Amniotic epithelial cell (primary cell): ENCODE data around the gene FRYL.
A peak's percentile ranks its signal among the peaks of the same experiment; 100 is the strongest.
"Not testable (repeated sequence)": the region's sequence is repeated elsewhere in the genome, so short reads cannot be mapped to it uniquely, and the experiment has no call there.

Source experiments
- DNase-seq: peaks from one replicate; pipeline ENCODE4 v3.0.0-alpha.2; 2010; ENCODE audit warnings: low read depth

Gene FRYL

DNA sequence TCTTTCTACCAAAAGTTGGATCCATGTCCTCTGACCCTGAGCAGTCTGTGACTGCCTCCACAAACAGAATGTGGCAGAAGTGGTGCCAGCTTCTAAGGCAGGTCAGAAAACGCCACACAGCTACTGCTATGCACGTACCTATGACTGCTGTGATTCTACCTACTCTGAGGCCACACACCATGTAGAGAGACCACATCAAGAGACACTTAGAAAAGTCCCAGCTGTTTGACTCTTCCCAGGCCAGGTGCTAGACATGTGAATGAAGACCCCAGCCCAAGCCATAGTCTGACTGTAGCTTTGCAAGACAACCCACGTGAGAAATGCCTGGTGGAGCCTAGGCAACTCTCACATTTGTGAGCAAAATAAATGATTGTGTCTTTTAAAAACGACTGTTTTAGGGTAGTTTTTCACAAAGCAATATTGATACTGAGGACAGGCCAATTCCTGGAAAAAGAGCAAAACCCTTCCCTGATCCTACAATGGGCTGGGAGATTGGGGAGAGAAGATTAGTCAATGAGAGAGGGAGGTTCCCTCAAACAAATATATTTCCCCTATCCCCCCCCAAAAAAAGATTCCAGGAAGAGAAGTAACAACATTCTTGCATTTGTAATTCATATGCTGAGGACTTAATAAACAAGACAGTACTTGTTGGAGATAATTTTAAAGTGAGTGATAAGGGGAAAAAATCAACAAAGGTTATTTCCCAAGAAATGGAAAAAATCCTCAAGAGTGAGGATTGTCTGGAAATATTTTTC lies 33.3 kb downstream of the FRYL start:
- peak; percentile 9 for DNase-seq

DNA sequence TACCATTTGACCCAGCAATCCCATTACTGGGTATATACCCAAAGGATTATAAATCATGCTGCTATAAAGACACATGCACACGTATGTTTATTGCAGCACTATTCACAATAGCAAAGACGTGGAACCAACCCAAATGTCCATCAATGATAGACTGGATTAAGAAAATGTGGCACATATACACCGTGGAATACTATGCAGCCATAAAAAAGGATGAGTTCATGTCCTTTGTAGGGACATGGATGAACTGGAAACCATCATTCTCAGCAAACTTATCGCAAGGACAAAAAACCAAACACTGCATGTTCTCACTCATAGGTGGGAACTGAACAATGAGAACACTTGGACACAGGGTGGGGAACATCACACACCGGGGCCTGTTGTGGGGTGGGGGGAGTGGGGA lies 34.9 kb downstream of the FRYL start:
- not testable (repeated sequence) for DNase-seq

DNA sequence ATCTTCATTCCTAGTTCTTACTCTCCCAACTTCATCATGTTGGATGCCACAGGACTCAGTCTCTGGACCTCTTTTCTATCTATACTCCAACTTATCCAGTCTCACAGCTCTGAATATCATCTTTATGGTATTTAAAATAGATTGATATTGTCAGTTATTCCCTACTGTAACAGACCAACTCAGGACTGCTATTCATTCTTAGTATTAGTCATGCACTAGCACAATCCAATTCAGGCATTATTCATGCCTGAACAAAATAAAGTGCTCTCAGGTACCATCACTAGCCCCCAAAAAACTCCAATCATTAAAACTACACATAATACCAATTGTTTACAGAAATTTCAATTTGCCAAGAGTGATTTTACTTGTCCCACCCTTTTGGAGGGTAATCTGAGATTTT lies 37.7 kb downstream of the FRYL start:
- peak; percentile 21 for DNase-seq

DNA sequence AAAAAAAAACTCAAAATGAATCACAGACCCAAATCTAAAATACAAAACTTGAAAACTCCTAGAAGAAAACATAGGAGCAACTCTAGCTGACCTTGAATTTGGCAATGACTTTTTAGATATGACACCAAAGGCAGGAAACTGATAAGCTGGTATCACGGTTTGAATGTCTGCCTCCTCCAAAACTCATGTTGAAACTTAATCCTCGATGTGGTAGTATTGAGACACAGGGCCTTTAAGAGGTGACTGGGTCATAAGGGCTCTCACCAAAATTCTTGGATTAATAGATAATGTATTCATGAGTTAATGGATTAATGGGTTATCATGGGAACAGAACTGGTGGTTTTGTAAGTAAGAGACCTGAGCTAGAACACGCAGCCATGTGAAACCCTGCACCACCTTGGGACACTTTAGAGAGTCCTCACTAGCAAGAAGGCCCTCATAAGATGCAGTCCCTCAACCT lies 40.5 kb downstream of the FRYL start:
- peak; percentile 82 for DNase-seq

DNA sequence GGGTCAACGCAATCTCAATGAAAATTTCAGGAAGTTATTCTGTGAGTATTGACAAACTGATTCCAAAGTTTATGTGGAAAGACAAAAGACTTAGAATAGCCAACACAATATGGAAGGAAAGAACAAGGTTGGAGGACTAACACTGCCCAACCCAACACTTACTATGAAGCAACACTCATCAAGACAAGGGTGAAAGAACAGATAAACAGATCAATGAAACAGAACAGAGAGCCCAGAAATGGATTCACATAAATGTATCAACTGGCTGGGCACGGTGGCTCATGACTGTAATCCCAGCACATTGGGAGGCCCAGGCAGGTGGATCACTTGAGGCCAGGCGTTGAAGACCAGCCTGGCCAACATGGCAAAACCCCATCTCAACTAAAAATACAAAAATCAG lies 41.2 kb downstream of the FRYL start:
- DNase-seq = no peak

DNA sequence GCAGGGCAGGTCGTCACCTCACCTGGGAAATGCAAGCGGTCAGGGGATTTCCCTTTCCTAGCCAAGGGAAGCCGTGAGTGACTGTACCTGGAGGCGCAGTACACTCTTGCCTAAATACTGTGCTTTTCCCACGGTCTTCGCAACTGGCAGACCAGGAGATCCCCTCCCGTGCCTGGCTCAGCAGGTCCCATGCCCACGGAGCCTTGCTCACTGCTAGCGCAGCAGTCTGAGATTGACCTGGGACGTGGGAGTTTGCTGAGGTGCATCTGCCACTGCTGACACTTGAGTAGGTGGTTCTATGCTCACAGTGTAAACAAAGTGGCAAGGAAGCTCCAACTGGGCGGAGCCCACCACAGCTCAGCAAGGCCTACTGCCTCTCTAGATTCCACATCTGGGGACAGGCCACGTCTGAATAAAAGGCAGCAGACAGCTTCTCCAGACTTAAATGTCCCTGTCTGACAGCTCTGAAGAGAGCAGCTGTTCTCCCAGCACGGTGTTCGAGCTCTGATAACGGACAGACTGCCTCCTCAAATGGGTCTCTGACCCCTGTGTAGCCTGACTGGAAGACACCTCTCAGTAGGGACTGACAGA lies 51.1 kb downstream of the FRYL start:
- DNase-seq = not testable (repeated sequence)

DNA sequence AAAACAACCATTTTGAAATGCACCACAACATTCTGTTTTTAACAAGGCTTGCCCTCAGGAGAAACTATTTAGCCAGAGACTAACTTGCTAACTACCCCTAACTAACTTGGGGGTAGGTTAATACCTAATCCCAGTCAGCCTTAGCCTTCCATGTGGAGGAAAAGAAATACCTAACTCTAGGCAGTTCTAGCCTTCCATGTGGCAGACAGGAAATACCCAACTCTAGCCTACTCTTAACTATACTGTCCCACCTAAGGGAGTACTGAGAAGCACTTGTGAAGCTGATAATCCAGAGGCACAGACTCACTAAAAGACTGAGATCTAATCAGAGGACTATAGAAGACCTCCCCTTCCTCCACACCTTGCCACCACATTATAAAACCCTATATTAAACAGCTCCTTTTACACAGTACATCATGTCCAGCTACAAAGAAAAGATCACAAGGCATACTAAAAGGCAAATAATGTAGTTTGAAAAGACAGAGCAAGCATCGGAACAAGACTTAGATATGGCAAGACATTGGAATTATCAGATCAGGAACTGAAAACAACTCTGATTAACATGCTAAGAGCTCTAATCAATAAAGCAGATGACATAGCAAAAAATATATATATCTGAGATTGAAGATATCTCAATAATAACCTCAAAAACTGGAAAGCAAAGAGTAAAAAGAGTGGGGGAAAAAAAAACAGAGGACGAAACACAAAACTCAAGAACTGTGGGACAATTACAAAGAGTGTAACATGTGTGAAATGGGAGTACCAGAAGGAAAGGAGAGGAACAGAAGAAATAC lies 52.2 kb downstream of the FRYL start:
- DNase-seq = no peak

DNA sequence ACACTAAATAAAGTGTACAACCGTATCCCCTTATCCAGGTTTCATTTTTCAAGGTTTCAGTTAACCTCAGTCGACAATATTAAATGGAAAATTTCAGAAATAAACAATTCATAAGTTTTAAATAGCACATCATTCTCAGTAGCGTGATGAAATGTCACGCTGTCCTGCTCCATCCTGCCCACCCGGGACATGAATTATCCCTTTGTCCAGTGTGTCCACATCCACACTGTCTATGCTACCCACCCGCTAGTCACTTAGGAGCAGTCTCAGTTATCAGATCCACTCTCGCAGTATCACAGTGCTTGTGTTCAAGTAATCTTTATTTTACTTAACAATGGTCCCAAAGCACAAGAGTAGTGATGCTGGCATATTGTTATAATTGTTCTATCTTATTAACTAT lies 54.7 kb downstream of the FRYL start:
- DNase-seq = no peak

DNA sequence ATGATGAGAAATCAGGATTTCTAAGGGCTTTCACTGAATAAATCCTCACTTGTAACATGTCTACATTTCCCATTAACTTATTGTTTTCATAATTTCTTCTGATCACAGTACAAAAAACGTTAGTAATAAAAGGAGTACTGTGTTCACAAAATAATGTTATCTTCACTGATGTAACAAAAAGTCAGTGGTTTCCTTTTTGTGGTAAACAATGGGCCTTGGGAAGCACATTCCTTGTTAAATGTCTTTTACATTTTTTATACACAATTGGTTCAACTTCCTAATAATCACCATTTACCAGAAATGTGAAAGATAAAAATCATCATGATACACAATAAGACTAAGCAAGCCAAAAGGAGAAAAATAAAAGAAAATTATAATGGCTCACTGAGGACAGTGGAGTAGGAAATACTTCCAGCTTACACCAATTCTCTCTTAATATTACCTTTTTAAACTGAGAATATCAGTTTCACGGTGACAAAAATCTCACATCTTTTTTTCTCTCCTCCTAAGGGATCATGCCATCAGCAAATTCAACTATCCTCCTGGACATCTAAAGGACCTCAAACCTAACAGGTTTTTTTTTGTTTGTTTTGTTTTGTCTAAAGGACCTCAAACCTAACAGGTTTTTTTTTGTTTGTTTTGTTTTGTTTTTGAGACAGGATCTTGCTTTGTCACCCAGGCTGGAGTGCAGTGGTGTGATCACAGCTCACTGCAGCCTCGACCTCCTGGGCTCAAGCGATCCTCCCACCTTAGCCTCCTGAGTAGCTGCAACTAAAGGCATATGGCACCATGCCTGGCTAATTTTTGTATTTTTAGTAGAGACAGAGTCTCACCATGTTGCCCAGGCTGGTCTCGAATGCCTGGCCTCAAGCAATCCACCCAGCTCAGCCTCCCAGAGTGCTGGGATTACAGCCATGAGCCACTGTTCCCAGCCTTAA lies 57.3 kb downstream of the FRYL start:
- DNase-seq = peak; percentile 59

DNA sequence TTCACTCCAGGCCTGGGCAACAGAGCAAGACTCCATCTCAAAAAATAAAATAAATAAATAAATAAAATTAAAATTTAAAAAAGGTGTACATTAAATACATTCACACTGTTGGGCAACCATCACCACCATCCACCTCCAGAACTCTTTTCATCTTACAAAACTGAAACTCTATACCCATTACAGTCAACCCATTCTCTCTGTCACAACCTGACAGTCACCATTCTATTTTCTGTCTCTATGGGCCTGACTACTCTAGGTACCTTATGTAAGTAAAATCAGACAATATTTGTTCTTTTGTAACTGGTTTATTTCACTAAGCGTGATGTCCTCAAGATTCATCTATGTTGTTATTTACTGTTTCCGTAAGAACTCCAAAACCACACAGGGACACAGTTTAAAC lies 59.6 kb downstream of the FRYL start:
- DNase-seq = no peak

DNA sequence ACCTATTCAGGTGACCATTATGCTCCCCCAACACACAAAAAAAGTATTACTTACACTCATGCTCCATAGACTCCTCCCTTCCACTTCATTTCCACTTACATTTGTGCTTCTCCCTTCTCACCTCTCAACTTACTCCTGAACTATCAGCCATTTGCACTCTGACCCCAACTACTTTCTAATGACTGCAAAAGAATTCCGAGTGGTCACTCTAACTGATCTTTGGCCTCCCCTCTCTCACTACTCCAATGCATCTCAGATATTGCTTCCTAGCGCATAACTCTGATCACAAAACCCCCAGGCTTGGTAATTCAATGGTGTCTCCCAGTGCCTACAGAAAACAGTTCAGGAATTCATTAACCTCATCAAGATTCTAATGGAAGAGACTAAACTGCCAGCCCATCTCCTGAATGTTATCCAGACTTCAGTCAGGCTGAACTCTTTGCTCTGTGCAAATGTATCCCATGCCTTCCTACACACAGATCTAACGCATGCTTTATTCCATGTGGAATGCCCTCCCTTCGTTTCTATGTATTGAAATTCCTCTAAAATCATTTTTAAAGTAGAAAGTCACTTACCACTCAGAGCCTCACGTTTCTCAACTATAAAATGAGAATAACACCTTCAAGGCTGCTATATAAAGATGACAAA lies 61.1 kb downstream of the FRYL start:
- no peak for DNase-seq

DNA sequence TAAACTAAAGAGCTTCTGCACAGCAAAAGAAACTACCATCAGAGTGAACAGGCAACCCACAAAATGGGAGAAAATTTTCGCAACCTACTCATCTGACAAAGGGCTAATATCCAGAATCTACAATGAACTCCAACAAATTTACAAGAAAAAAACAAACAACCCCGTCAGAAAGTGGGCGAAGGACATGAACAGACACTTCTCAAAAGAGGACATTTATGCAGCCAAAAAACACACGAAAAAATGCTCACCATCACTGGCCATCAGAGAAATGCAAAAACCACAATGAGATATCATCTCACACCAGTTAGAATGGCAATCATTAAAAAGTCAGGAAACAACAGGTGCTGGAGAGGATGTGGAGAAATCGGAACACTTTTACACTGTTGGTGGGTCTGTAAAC lies 63.8 kb downstream of the FRYL start:
- not testable (repeated sequence) for DNase-seq

DNA sequence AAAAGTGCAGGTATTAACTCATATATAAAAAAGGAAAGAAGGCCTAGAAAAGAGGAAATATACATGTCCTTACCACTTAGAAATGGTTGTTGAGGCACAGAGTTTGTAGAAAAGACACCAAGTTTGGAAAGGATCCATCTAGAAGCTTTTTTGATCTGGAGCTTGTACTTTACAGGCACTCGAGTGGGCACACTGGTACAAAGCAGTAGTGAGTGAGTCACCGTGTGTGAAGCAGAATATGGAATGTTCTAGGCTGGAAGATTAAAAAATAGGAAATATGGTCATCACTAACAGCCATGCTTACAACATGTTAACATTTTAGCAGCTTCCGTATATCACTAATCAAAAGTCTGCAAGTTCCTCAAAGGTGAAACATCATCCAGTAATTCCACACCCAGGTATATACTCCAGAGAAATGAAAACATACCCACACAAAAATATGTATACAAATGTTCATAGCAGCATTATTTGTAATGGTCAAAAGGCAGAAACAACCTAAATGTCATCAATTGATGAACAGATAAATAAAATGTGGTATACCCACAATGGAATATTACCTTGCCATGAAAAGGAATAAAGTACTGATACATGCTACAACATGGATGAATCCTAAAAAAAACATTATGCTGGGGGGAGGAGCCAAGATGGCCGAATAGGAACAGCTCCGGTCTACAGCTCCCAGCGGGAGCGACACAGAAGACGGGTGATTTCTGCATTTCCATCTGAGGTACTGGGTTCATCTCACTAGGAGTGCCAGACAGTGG lies 69.5 kb downstream of the FRYL start:
- DNase-seq = peak; percentile 61

DNA sequence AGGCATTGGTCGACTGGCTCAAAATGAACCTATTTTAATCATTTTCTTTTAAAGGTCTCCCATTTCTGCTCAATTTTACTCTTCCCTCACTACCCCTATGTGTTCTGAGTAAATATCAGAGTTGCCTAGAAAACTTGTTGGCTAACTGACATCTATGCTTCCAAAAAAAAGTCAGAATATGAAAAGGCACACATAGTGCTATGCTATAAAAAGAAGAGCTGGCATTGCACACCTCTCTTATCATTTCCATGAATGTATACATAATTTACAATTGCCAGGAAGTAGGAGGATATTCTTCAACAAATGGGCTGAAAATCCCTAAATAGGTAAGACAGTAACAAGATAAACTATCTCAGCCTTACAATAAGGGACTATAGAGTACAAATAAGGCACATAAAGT lies 70.2 kb downstream of the FRYL start:
- DNase-seq = no peak

DNA sequence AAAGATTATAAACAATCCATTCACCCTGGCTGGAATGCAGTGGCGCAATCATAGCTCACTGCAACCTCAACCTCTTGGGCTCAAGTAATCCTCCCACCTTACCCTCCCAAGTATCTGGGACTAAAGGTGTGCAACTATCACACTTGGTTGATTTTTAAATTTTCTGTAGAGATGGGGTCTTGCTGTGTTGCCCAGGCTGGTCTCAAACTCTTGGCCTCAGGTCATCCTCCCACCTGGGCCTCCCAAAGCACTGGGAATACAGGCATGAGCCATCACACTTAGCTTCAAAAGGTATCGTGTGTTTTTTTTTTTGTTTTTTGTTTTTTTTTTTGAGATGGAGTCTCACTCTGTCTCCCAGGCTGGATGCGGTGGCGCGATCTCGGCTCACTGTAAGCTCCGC lies 71.5 kb downstream of the FRYL start:
- peak; percentile 35 for DNase-seq

DNA sequence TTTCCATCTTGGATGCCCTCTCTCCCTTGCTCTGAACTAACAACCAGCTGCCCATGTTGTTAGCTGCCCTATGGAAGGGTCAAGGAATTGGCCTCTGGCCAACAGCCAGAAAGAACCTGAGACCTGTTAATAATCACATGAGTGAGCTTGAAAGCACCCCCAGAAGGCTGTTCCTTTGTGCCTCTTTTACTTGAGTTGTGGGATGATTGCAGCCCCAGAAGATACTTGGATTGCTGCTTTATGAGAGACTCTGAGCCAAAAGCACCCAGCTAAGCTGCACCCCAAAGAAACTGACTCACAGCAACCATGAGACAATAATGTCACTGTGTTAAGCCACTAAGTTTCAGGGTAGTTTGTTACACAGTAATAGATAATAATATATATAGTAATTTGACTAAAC lies 73.3 kb downstream of the FRYL start:
- no peak for DNase-seq

DNA sequence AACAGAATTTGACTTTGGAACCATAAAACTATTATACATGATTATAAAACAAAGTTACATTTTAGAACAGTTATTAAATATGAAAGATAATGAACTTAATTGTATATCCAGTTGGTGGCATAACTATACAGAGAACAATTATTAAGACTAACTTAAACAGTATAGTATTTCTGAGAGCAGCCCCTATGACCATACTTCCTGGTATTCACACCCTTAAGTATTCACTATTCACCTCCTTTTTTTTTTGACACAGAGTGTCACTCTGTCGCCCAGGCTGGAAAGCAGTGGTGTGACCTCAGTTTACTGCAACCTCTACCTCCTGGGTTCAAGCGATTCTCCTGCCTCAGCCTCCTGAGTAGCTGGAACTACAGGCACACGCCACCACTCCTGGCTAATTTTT lies 74.5 kb downstream of the FRYL start:
- no peak for DNase-seq

DNA sequence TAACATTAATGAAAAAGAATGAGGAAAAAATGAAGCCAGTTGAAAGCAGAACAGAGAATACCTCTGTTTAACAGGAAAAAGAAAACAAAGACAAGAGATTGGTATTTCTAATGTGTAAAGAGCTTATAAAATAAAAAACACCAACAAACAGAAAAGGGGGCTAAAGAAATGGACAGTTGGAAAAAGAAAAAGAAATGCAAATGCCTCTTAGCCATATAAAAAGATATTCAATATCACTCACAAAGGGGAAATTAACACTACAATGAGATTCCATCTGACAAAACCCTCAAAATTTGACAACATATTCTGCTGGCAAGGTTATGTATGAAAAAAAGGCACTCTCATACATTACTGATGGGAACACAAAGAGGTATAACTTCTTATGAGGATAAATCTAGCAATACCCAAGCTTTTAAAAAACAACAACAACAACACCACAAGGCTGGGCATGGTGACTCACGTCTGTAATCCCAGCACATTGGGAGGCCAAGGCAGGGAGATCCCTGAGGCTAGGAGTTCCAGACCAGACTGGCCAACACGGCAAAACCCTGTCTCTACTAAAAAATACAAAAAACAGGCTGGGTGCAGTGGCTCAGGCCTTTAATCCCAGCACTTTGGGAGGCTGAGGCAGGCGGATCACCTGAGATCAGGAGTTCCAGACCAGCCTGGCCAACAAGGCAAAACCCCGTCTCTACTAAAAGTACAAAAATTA lies 75.8 kb downstream of the FRYL start:
- DNase-seq = no peak

DNA sequence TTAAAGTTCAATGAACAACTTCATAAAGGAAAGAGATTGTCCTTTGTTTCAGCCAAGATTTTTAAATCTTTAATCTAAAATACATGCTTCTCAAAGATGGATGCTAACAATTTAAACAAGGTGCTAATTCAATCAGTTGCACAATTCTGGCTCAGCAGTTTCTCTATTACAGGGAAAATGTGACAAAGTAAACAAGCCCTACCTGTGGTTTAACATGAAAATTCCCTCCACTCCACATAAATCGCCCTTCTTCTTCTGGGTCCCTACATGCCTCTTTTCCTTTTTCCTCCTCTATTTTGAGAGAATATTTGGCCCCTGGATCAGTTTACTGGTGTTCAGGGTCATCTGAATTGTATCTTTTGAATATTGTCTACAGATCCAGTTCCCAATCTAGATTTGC lies 80.6 kb downstream of the FRYL start:
- DNase-seq = peak; percentile 68
